Mucosa of descending colon (tissue), 3 donors: ENCODE results near the gene PDS5A. TPM values are rescaled to one million over a fixed set of nuclear protein-coding genes. Genes with fewer than 3 reads are reported as not detected.
"Not testable (repeated sequence)": the region's sequence is repeated elsewhere in the genome, so short reads cannot be mapped to it uniquely, and the experiment has no call there.

Experiments
- ATAC-seq: fragments of 200-7000 bp; cut with Tn5 transposase; one replicate; pipeline ENCODE4 v1.9.1; 2020; ENCODE audit warnings: mild to moderate bottlenecking, moderate library complexity
- DNase-seq, 3 donors: peaks; one replicate each; pipeline ENCODE4 v3.0.0-alpha.2; 2020
- H3K36me3 ChIP-seq: fragments of 200-600 bp; one replicate; pipeline ENCODE4 v1.8.0; 2021; ENCODE audit warnings: low read depth, mild to moderate bottlenecking
- H3K4me1 ChIP-seq: fragments of 200-600 bp; one replicate; pipeline ENCODE4 v1.8.0; 2021; ENCODE audit warnings: low read depth, mild to moderate bottlenecking
- H3K4me3 ChIP-seq: fragments of 200-600 bp; one replicate; pipeline ENCODE4 v1.8.0; 2021; ENCODE audit warnings: mild to moderate bottlenecking
- H3K9me3 ChIP-seq: fragments of 200-600 bp; one replicate; pipeline ENCODE4 v1.8.0; 2021; ENCODE audit warnings: mild to moderate bottlenecking
- intact Hi-C, 2 donors: fragments of 100-400 bp; cut with DNase I in 1 of 2; cut with micrococcal nuclease in 1 of 2; formaldehyde crosslinking; loops; one replicate each; pipeline versions ENCODE4 v1.11.0 to v1.11.1; 2022; cut with DNase I, micrococcal nuclease
- total RNA-seq, 3 donors: library from RNA; stranded (reverse); fragmentation: NEBNext Ultra II Directional in 2 of 3; extraction: Animal tissue kit (Norgen Biotek cat#: 25700) in 2 of 3; gene quantifications; one replicate each; pipeline versions ENCODE4 v1.2.1 to v1.2.4, GENCODE V29; 2021 to 2023
- TF ChIP-seq, protein P1 (sequence below): fragments of 200-600 bp; IDR thresholded peaks from one replicate; pipeline ENCODE4 v1.8.0; 2022; ENCODE audit warnings: antibody characterized with exemption, mild to moderate bottlenecking
- donor health status: DM: no; HTN: no; CAD: no; lungs with moderate emphysema.
- donor health status: DM: no; HTN: no; CAD: no.
- donor health status: DM: no; HTN: yes; CAD: no.

PDS5A gene
- total RNA-seq, 3 donors from 2014 or later, result 53.4 to 68.3 (median 64.7) TPM

- DNase-seq, result no peak
- intact Hi-C loops, result no loop called here
Measured at GRCh38 chr4:40000711-40001110, 23.0 kb upstream of the PDS5A start.

GRCh38 chr4:39998659-39999345 lies 21.1 kb upstream of the PDS5A start:
- DNase-seq, result no peak
- Histone ChIP-seq H3K9me3 (no peaks in the 10 kb centered on the region), H3K4me3 (no peak overlapping the region), H3K4me1 (no peaks in the 10 kb centered on the region), H3K36me3 (no peaks in the 10 kb centered on the region)
- intact Hi-C loops, result no loop called here
- ATAC-seq, result no peak
- TF ChIP-seq, protein P1, sequence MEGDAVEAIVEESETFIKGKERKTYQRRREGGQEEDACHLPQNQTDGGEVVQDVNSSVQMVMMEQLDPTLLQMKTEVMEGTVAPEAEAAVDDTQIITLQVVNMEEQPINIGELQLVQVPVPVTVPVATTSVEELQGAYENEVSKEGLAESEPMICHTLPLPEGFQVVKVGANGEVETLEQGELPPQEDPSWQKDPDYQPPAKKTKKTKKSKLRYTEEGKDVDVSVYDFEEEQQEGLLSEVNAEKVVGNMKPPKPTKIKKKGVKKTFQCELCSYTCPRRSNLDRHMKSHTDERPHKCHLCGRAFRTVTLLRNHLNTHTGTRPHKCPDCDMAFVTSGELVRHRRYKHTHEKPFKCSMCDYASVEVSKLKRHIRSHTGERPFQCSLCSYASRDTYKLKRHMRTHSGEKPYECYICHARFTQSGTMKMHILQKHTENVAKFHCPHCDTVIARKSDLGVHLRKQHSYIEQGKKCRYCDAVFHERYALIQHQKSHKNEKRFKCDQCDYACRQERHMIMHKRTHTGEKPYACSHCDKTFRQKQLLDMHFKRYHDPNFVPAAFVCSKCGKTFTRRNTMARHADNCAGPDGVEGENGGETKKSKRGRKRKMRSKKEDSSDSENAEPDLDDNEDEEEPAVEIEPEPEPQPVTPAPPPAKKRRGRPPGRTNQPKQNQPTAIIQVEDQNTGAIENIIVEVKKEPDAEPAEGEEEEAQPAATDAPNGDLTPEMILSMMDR, result no peak

More at GRCh38 chr4:40000711-40001110, 23.0 kb upstream of the PDS5A start:
- Histone ChIP-seq H3K4me1 (no peaks in the 10 kb centered on the region), H3K4me3 (no peak overlapping the region), H3K9me3 (no peaks in the 10 kb centered on the region), H3K36me3 (no peaks in the 10 kb centered on the region)
- TF ChIP-seq, protein P1, result no peak
- ATAC-seq, result no peak

DNA sequence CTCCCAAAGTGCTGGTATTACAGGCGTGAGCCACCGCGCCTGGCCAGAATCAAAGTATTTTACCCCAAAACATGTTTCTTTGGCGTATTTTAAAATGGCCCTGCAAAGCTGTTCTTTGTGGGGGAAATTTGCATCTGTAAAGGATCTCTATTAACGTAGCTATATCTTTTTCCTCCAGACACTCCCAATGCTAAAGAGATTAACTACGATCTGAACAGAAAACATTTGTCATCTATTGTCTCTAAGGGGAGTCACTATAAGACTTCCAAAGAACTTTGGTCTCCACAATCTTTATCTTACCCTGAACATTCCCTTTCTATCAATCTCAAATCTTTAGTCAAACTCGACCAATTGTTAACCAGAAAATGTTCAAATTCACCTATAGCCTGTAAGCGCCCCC lies 19.1 kb upstream of the PDS5A start:
- TF ChIP-seq, protein P1, result no peak
- DNase-seq, result no peak
- no peak for ATAC-seq
- Histone ChIP-seq H3K9me3 (no peaks in the 10 kb centered on the region), H3K4me1 (no peaks in the 10 kb centered on the region), H3K4me3 (no peak overlapping the region), H3K36me3 (no peaks in the 10 kb centered on the region)
- intact Hi-C loops, result no loop called here

DNA sequence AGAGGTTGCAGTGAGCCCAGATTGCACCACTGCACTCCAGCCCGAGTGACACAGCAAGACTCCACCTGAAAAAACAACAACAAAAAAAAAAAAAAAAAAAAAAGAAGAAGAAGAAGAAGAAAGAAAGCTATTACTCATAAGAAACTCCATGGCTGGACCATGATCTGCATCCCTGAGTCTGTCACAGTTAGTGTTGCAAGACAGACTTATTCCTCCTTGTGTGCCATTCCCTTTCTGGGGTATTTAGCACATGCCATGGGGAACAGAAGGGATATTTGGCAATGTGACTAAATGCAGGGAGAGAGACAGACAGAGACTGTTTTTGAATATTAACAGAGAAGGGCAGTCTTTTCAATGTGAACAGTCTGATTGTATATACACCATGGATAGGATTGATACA lies 16.7 kb upstream of the PDS5A start:
- intact Hi-C loops, result no loop called here
- H3K4me1 ChIP-seq, result no peaks in the 10 kb centered on the region
- H3K36me3 ChIP-seq, result no peaks in the 10 kb centered on the region
- DNase-seq (no peak), ATAC-seq (no peak)
- H3K9me3 ChIP-seq, result no peaks in the 10 kb centered on the region
- H3K4me3 ChIP-seq, result no peak overlapping the region
- TF ChIP-seq, protein P1, result no peak

- intact Hi-C loops, H3K4me1 ChIP-seq, H3K36me3 ChIP-seq, H3K4me3 ChIP-seq, DNase-seq, ATAC-seq, H3K9me3 ChIP-seq: not testable (repeated sequence)
Measured at GRCh38 chr4:39989381-39989780, 11.7 kb upstream of the PDS5A start.

- no peak overlapping the region for H3K4me3 ChIP-seq
- TF ChIP-seq, protein P1, result no peak
- ATAC-seq (no peak), DNase-seq (no peak)
- H3K4me1 ChIP-seq, result no peaks in the 10 kb centered on the region
- H3K9me3 ChIP-seq, result no peaks in the 10 kb centered on the region
- intact Hi-C loops, result no loop called here
- H3K36me3 ChIP-seq, result no peaks in the 10 kb centered on the region
Measured at GRCh38 chr4:39987485-39987884, 9.8 kb upstream of the PDS5A start.
